Kidney (tissue), 14 donors: ENCODE results near the gene GRAMD4. TPM values are rescaled to one million over a fixed set of nuclear protein-coding genes. Genes with fewer than 3 reads are reported as not detected.

Experiments
- DNase-seq, 5 donors: peaks; one replicate each; pipeline ENCODE4 v3.0.0-alpha.2; 2013 to 2020
- FAIRE-seq: peaks from 2 replicates; lab custom pipeline; 2012; peaks lifted over from hg19 to GRCh38; lab: Jason Lieb, UNC
- H3K27ac ChIP-seq, 2 donors: one replicate each; pipeline ENCODE4 v1.7.0; 2013; ENCODE audit warnings: low read depth in 2 of 2, low read length in 2 of 2, inconsistent platforms in 1 of 2
- H3K27me3 ChIP-seq: one replicate; pipeline ENCODE4 v1.7.1; 2013; ENCODE audit warnings: low read length, inconsistent platforms; ENCODE audit not compliant: control insufficient read depth, insufficient read depth
- H3K36me3 ChIP-seq, 3 donors: one replicate each; pipeline versions ENCODE4 v1.7.0 to v1.7.1; 2013; ENCODE audit warnings: low read length in 3 of 3, control low read depth in 1 of 3, inconsistent platforms in 1 of 3; ENCODE audit not compliant: insufficient read depth in 3 of 3, control insufficient read depth in 2 of 3
- H3K4me1 ChIP-seq, 3 donors: one replicate each; pipeline versions ENCODE4 v1.7.0 to v1.7.1; 2013; ENCODE audit warnings: low read length in 3 of 3, inconsistent platforms in 1 of 3, low read depth in 1 of 3; ENCODE audit not compliant: control insufficient read depth in 2 of 3, insufficient read depth in 2 of 3
- H3K4me3 ChIP-seq, 3 donors: one replicate each; pipeline versions ENCODE4 v1.7.0 to v1.8.1; 2013; ENCODE audit warnings: low read length in 3 of 3, control low read depth in 1 of 3, inconsistent platforms in 1 of 3
- H3K9ac ChIP-seq, 3 donors: one replicate each; pipeline versions ENCODE4 v1.7.0 to v1.7.1; 2013; ENCODE audit warnings: low read length in 3 of 3, control low read depth in 1 of 3, inconsistent platforms in 1 of 3
- H3K9me3 ChIP-seq, 3 donors: one replicate each; pipeline versions ENCODE4 v1.7.0 to v1.7.1; 2013; ENCODE audit warnings: low read length in 3 of 3, control low read depth in 1 of 3, inconsistent platforms in 1 of 3; ENCODE audit not compliant: control insufficient read depth in 2 of 3, insufficient read depth in 1 of 3
- intact Hi-C: fragments of 100-400 bp; cut with DNase I; formaldehyde crosslinking; loops from one replicate; pipeline ENCODE4 v1.11.1; 2022
- polyA plus RNA-seq: library from polyadenylated mRNA; stranded (reverse); fragments of 350-450 nt; fragmentation: Illumina TruSeq; extraction: RNeasy Lipid Tissue Mini Kit (QIAGEN cat#74804); gene quantifications from one replicate; pipeline ENCODE4 v1.2.3, GENCODE V29; 2014; ENCODE audit warnings: low read depth, low replicate concordance; ENCODE audit not compliant: insufficient read depth
- total RNA-seq: library from RNA; stranded (reverse); fragmentation: NEBNext Ultra II Directional; extraction: Animal tissue kit (Norgen Biotek cat#: 25700); gene quantifications from one replicate; pipeline ENCODE4 v1.2.1, GENCODE V29; 2021
- TF ChIP-seq, protein P1 (sequence below): IDR thresholded peaks from 3 replicates; pipeline ENCODE4 v1.5.1; 2012; ENCODE audit warnings: mild to moderate bottlenecking, moderate library complexity, borderline replicate concordance; ENCODE audit not compliant: insufficient read depth; ENCODE audit errors: extremely low read depth
- donor health status: control.
- donor health status: control.
- donor health status: control.
- donor health status: control.
- donor health status: control.
- donor health status: DM: yes; HTN: yes; CAD: no.
- donor health status: Normal renal cell carcinoma (clear cell type).

GRAMD4 gene
- total and polyA plus RNA-seq, 2 donors from 2014 or later = 12.1 to 58.2 TPM

DNA sequence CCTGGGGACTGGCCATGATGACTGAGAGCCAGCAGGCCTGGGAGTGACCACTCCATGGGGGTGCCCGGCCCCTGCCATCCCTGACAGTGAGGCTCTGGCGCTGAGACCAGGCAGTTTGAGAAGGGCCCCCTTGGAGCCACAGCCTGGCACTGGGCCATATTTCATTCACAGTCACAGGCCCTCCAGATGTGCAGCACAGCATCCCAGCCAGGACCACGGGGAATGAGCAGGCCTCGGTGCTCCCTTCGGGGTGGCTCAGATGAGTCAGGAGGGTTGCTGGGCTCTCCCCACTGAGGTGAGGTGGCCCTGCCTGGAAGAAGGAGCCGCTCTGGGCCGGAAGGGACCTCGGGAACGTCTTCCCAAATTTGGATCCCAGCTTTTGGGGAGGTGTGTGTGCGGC is 53.0 kb downstream of the GRAMD4 start:
- DNase-seq (no peak), FAIRE-seq (no peak)
- Histone ChIP-seq H3K4me3 (no peak overlapping the region), H3K9ac (no peak overlapping the region), H3K4me1 (no peaks in the 10 kb centered on the region), H3K27me3 (no peaks in the 10 kb centered on the region), H3K27ac (no peak overlapping the region), H3K36me3 (peaks cover 0 to 4% (median 2%) of the 10 kb centered on the region in 3 donors), H3K9me3 (no peaks in the 10 kb centered on the region)
- TF ChIP-seq, protein P1, sequence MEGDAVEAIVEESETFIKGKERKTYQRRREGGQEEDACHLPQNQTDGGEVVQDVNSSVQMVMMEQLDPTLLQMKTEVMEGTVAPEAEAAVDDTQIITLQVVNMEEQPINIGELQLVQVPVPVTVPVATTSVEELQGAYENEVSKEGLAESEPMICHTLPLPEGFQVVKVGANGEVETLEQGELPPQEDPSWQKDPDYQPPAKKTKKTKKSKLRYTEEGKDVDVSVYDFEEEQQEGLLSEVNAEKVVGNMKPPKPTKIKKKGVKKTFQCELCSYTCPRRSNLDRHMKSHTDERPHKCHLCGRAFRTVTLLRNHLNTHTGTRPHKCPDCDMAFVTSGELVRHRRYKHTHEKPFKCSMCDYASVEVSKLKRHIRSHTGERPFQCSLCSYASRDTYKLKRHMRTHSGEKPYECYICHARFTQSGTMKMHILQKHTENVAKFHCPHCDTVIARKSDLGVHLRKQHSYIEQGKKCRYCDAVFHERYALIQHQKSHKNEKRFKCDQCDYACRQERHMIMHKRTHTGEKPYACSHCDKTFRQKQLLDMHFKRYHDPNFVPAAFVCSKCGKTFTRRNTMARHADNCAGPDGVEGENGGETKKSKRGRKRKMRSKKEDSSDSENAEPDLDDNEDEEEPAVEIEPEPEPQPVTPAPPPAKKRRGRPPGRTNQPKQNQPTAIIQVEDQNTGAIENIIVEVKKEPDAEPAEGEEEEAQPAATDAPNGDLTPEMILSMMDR = no peak
- intact Hi-C loops = no loop called here

DNA sequence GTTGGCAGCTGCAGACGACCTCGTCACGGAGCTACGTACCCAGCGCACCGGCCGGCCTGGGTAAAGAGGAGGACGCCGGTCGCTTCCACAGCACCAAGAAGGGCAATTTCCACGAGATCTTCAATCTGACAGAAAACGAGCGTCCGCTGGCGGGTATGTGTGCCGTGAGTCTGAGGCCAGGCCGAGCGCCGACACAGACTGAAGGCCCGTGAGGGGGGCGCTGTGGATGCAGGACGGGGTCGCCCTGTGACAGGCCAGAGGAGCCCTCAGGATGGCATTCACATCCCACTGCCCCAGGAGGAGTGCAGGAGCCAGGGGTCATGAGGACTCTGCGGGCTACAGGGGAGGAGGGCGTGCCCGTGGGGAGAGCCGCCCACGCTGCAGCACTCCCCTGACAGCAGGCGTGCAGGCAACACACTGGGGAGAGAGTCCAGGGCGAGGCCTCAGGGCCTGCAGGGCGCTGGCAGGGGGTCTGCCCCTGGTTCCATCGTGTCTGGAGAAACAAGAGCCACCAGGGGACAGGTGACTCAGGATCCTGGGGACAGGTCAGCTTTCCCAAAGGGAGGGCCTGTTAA is 53.6 kb downstream of the GRAMD4 start:
- TF ChIP-seq, protein P1 = no peak
- H3K4me3 ChIP-seq = no peak overlapping the region
- no peaks in the 10 kb centered on the region for H3K4me1 ChIP-seq
- H3K36me3 ChIP-seq = peaks cover 0 to 4% (median 2%) of the 10 kb centered on the region in 3 donors
- no peak overlapping the region for H3K9ac ChIP-seq
- H3K27ac ChIP-seq = no peak overlapping the region
- H3K9me3 ChIP-seq = no peaks in the 10 kb centered on the region
- no peaks in the 10 kb centered on the region for H3K27me3 ChIP-seq
- DNase-seq (no peak), FAIRE-seq (no peak)
- intact Hi-C loops = no loop called here

DNA sequence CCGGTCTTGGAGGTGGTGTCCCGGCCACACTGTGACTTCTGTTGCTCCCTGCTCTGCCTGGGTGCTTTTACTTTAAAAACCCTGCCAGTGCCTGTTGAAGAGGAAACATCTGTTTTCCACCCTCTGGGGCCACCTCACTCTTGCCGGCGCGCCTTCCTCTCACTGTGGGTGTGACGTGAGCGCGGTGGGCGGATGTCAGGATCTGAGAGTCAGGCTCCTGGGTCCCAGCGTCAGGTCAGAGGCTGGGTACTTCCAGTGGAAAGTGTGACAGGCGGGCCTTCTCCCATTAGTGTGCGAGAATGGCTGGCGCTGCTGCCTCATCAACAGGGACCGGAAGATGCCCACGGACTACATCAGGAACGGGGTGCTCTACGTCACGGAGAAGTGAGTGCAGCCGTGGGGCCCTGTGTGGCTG is 54.2 kb downstream of the GRAMD4 start:
- TF ChIP-seq, protein P1 = no peak
- Histone ChIP-seq H3K27me3 (no peaks in the 10 kb centered on the region), H3K36me3 (peaks cover 0 to 2% (median 0%) of the 10 kb centered on the region in 3 donors), H3K27ac (no peak overlapping the region), H3K4me3 (no peak overlapping the region), H3K9ac (no peak overlapping the region), H3K9me3 (no peaks in the 10 kb centered on the region), H3K4me1 (no peaks in the 10 kb centered on the region)
- FAIRE-seq (no peak), DNase-seq (peak in 2 of 5 donors; percentile 54 to 91)
- intact Hi-C loops = no loop called here

DNA sequence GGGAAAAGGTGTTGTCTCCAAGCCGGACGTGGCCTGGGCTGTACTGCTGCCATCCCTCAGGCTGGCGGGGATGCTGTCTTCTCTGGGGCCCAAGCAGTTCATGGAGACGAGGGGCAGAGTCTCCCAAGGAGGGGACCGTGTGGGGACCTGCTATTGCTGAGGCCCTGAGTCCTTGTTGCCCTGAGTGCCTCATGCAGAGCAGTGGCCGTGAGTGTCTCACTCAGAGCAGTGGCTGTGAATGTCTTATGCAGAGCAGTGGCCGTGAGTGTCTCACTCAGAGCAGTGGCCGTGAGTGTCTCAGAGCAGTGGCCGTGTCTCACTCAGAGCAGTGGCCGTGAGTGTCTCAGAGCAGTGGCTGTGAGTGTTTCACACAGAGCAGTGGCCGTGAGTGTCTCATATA is 54.7 kb downstream of the GRAMD4 start:
- no peak for FAIRE-seq

More for the DNA sequence above, 54.7 kb downstream of the GRAMD4 start:
- H3K27ac ChIP-seq = no peak overlapping the region
- DNase-seq = no peak
- H3K4me1 ChIP-seq = no peaks in the 10 kb centered on the region
- H3K9me3 ChIP-seq = no peaks in the 10 kb centered on the region
- no peak overlapping the region for H3K9ac ChIP-seq
- TF ChIP-seq, protein P1 = no peak
- H3K27me3 ChIP-seq = no peaks in the 10 kb centered on the region
- intact Hi-C loops = no loop called here
- peaks cover 0 to 2% (median 0%) of the 10 kb centered on the region in 3 donors for H3K36me3 ChIP-seq
- H3K4me3 ChIP-seq = no peak overlapping the region
